ENCODE results near the gene RAMP1. TPM values are rescaled to one million over a fixed set of nuclear protein-coding genes. Genes with fewer than 3 reads are reported as not detected.

The RAMP1 gene
- total and polyA plus RNA-seq, 2 donors (not counting 1 experiment from before 2014, with no cell fraction given) = 3.3 to 16.0 TPM

- no peaks in the 10 kb centered on the region for H3K9me3 ChIP-seq (ENCODE audit: control insufficient read depth, insufficient read depth, low read depth, low read length)
- H3K9ac ChIP-seq (ENCODE audit: insufficient read depth, low read length) = no peak overlapping the region
- H3K79me2 ChIP-seq (ENCODE audit: control insufficient read depth, insufficient read depth, low read length) = no peaks in the 10 kb centered on the region
- no peaks in the 10 kb centered on the region for H3K36me3 ChIP-seq (ENCODE audit: control insufficient read depth, insufficient read depth, low read length)
- H3K27me3 ChIP-seq (ENCODE audit: control insufficient read depth, insufficient read depth, low read length) = peaks cover 3% of the 10 kb centered on the region
- H3K4me1 ChIP-seq (ENCODE audit: control insufficient read depth, extremely low read depth, insufficient read depth, low read length) = peaks cover 11% of the 10 kb centered on the region
- H3K4me3 ChIP-seq (replicated peaks in 1 of 4; ENCODE audit: control extremely low read depth in 1 of 4, insufficient read depth in 1 of 4, low read depth in 3 of 4, low read length in 4 of 4) = no peak overlapping the region
- H3K4me2 ChIP-seq (ENCODE audit: extremely low read depth, insufficient read depth, low read length) = no peak overlapping the region
- DNase-seq (ENCODE audit: low read depth in 2 of 2) = no peak
- H4K20me1 ChIP-seq (ENCODE audit: control insufficient read depth, extremely low read depth, insufficient read depth, low read length) = no peaks in the 10 kb centered on the region
- TF ChIP-seq, protein P1, sequence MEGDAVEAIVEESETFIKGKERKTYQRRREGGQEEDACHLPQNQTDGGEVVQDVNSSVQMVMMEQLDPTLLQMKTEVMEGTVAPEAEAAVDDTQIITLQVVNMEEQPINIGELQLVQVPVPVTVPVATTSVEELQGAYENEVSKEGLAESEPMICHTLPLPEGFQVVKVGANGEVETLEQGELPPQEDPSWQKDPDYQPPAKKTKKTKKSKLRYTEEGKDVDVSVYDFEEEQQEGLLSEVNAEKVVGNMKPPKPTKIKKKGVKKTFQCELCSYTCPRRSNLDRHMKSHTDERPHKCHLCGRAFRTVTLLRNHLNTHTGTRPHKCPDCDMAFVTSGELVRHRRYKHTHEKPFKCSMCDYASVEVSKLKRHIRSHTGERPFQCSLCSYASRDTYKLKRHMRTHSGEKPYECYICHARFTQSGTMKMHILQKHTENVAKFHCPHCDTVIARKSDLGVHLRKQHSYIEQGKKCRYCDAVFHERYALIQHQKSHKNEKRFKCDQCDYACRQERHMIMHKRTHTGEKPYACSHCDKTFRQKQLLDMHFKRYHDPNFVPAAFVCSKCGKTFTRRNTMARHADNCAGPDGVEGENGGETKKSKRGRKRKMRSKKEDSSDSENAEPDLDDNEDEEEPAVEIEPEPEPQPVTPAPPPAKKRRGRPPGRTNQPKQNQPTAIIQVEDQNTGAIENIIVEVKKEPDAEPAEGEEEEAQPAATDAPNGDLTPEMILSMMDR (conservative IDR thresholded peaks at IDR 0.05 in 1 of 2, IDR thresholded peaks at IDR 0.05 in 1 of 2; ENCODE audit: low read depth in 1 of 2, low read length in 2 of 2) = no peak
- no peak for TF ChIP-seq EZH2 (IDR thresholded peaks at IDR 0.05; ENCODE audit: low read length, missing control alignments)
- no peak overlapping the region for H2AFZ ChIP-seq (ENCODE audit: low read length)
- H3K27ac ChIP-seq (ENCODE audit: insufficient read depth, low read length) = no peak overlapping the region
These were observed 5.1 kb downstream of the RAMP1 start for GRCh38 chr2:237864444-237864931.

DNA sequence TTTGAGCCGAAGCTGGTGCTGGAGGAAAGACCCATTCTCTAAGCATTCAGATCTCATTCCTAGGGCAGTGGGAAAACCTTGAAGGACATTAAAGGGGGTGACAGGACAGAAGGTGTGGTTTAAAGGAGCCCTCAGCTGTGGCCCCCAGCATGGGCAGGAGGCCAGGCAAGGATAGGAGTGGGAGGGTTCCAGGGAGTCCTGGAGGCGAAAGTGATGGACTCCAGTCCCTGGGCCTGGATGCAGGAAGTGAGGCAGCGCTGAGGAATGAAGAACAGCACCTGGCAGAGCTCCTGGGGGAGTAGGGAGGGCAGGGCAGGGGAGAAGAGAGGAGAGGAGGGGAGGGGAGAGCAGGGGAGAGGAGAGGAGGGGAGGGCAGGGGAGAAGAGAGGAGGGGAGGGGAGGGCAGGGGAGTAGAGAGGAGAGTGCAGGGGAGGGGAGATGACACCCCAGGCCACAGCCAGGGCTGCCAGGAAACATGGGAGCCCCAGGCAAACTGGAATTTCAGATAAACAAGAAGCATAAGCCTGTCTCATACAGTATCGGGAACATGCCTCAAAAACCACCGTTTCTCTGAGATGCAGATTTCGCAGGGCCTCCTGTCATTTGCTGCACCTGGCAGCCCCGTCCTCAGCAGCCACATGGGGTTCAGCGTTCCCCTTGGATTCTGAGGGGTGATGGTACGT is 5.7 kb downstream of the RAMP1 start:
- Histone ChIP-seq H3K4me2 (ENCODE audit: extremely low read depth, insufficient read depth, low read length) (no peak overlapping the region), H3K9me3 (ENCODE audit: control insufficient read depth, insufficient read depth, low read depth, low read length) (no peaks in the 10 kb centered on the region), H2AFZ (ENCODE audit: low read length) (no peak overlapping the region), H3K27ac (ENCODE audit: insufficient read depth, low read length) (no peak overlapping the region), H3K9ac (ENCODE audit: insufficient read depth, low read length) (no peak overlapping the region), H3K4me1 (ENCODE audit: control insufficient read depth, extremely low read depth, insufficient read depth, low read length) (peaks cover 11% of the 10 kb centered on the region), H3K4me3 (replicated peaks in 1 of 4; ENCODE audit: control extremely low read depth in 1 of 4, insufficient read depth in 1 of 4, low read depth in 3 of 4, low read length in 4 of 4) (no peak overlapping the region), H3K36me3 (ENCODE audit: control insufficient read depth, insufficient read depth, low read length) (no peaks in the 10 kb centered on the region), H3K79me2 (ENCODE audit: control insufficient read depth, insufficient read depth, low read length) (no peaks in the 10 kb centered on the region), H3K27me3 (ENCODE audit: control insufficient read depth, insufficient read depth, low read length) (peaks cover 3% of the 10 kb centered on the region), H4K20me1 (ENCODE audit: control insufficient read depth, extremely low read depth, insufficient read depth, low read length) (no peaks in the 10 kb centered on the region)
- TF ChIP-seq, protein P1 (conservative IDR thresholded peaks at IDR 0.05 in 1 of 2, IDR thresholded peaks at IDR 0.05 in 1 of 2; ENCODE audit: low read depth in 1 of 2, low read length in 2 of 2) = no peak
- TF ChIP-seq EZH2 (IDR thresholded peaks at IDR 0.05; ENCODE audit: low read length, missing control alignments) = no peak
- DNase-seq (ENCODE audit: low read depth in 2 of 2) = peak; percentile 31 to 87

GRCh38 chr2:237865623-237866041 is 6.2 kb downstream of the RAMP1 start:
- Histone ChIP-seq H3K79me2 (ENCODE audit: control insufficient read depth, insufficient read depth, low read length) (no peaks in the 10 kb centered on the region), H3K4me2 (ENCODE audit: extremely low read depth, insufficient read depth, low read length) (no peak overlapping the region), H4K20me1 (ENCODE audit: control insufficient read depth, extremely low read depth, insufficient read depth, low read length) (no peaks in the 10 kb centered on the region), H2AFZ (ENCODE audit: low read length) (no peak overlapping the region), H3K27me3 (ENCODE audit: control insufficient read depth, insufficient read depth, low read length) (no peaks in the 10 kb centered on the region), H3K27ac (ENCODE audit: insufficient read depth, low read length) (no peak overlapping the region), H3K9me3 (ENCODE audit: control insufficient read depth, insufficient read depth, low read depth, low read length) (no peaks in the 10 kb centered on the region), H3K36me3 (ENCODE audit: control insufficient read depth, insufficient read depth, low read length) (no peaks in the 10 kb centered on the region), H3K9ac (ENCODE audit: insufficient read depth, low read length) (no peak overlapping the region), H3K4me3 (replicated peaks in 1 of 4; ENCODE audit: control extremely low read depth in 1 of 4, insufficient read depth in 1 of 4, low read depth in 3 of 4, low read length in 4 of 4) (no peak overlapping the region), H3K4me1 (ENCODE audit: control insufficient read depth, extremely low read depth, insufficient read depth, low read length) (peaks cover 11% of the 10 kb centered on the region)
- no peak for DNase-seq (ENCODE audit: low read depth in 2 of 2)
- TF ChIP-seq, protein P1 (conservative IDR thresholded peaks at IDR 0.05 in 1 of 2, IDR thresholded peaks at IDR 0.05 in 1 of 2; ENCODE audit: low read depth in 1 of 2, low read length in 2 of 2) = peak; percentile 5 to 15
- no peak for TF ChIP-seq EZH2 (IDR thresholded peaks at IDR 0.05; ENCODE audit: low read length, missing control alignments)

All from fibroblast of lung (primary cell).